NB4 (cell line): Measurements from ENCODE around the gene PPIA.

Source experiments
- CTCF ChIP-seq: IDR thresholded peaks from one replicate; pipeline ENCODE4 v1.5.1; 2012; ENCODE audit warnings: low read depth, low read length
- MAX ChIP-seq: IDR thresholded peaks from 2 replicates; pipeline ENCODE4 v1.6.1; 2011; ENCODE audit warnings: low read depth, low read length
- MYC ChIP-seq: IDR thresholded peaks from 2 replicates; pipeline ENCODE4 v1.6.1; 2011; ENCODE audit warnings: low read depth, low read length
- POLR2A ChIP-seq: IDR thresholded peaks from 2 replicates; pipeline ENCODE4 v1.6.1; 2011; ENCODE audit warnings: mild to moderate bottlenecking; ENCODE audit not compliant: insufficient read length; ENCODE audit errors: extremely low read depth

- TF ChIP-seq CTCF (no peak), POLR2A (no peak), MYC (no peak), MAX (no peak)
These were observed 39.6 kb upstream of the PPIA start for GRCh38 chr7:44756904-44757303.
